Fibroblast of villous mesenchyme (primary cell): ENCODE measurements around the gene DGKI. TPM values are rescaled to one million over a fixed set of nuclear protein-coding genes. Genes with fewer than 3 reads are reported as not detected.

ENCODE experiments used
- DNase-seq: peaks from one replicate; pipeline ENCODE4 v3.0.0-alpha.2; 2010; ENCODE audit warnings: low read depth
- H3K4me3 ChIP-seq: 2 replicates; pipeline ENCODE4 v1.5.1; 2011; ENCODE audit warnings: low read depth, mild to moderate bottlenecking, low read length
- total RNA-seq: library from RNA; depleted of rRNA; stranded (reverse); fragments of >200 nt; gene quantifications from 2 replicates; pipeline ENCODE4 v1.2.3, GENCODE V29; 2012
- TF ChIP-seq, protein P1 (sequence below): IDR thresholded peaks from 2 replicates; pipeline ENCODE4 v1.5.1; 2012; ENCODE audit warnings: low read depth, mild to moderate bottlenecking, low read length; ENCODE audit not compliant: insufficient read depth

Gene DGKI
- total RNA-seq, 1 donor = 3.5 TPM

DNA sequence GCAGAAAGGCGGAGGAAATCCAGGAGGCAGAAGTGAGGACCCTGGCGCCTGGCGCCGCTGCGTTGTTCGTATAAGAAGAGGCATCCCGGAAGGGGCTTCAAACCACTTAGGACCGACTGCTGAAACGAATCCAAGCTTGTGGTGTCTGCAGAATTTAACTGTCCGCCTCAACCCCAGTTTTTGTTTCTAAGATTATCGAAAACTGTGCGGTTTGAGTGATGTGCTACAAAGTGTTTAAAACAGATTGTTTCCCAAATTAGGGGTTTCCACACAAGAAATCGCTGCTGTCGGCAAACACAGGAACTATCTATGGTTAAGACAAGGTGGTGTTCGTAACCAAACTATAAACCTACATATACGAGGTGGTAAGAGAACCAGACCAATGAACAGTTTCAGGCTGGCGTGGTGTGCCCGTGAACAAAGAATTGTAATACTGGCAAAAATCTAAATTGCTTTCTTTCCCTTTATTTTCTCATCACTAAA is 835 bp upstream of the DGKI start:
- peak overlapping the region; percentile 43 for H3K4me3 ChIP-seq
- TF ChIP-seq, protein P1, sequence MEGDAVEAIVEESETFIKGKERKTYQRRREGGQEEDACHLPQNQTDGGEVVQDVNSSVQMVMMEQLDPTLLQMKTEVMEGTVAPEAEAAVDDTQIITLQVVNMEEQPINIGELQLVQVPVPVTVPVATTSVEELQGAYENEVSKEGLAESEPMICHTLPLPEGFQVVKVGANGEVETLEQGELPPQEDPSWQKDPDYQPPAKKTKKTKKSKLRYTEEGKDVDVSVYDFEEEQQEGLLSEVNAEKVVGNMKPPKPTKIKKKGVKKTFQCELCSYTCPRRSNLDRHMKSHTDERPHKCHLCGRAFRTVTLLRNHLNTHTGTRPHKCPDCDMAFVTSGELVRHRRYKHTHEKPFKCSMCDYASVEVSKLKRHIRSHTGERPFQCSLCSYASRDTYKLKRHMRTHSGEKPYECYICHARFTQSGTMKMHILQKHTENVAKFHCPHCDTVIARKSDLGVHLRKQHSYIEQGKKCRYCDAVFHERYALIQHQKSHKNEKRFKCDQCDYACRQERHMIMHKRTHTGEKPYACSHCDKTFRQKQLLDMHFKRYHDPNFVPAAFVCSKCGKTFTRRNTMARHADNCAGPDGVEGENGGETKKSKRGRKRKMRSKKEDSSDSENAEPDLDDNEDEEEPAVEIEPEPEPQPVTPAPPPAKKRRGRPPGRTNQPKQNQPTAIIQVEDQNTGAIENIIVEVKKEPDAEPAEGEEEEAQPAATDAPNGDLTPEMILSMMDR = no peak
- peak; percentile 44 for DNase-seq

DNA sequence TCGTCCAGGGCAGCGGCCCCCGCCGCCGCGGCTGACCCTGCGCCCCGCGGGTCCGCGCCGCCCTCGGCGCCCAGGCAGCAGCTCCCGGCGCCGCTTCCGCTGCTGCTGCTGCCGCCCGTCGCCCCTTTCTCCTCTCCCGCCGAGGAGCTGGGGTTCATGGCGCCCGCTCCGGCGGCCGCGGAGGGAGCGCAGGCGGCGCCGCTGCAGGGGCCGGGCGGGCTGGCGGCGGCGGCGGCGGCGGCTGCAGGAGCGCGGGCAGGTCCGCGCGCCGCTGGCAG is 286 bp downstream of the DGKI start:
- no peak overlapping the region for H3K4me3 ChIP-seq
- DNase-seq = no peak
- TF ChIP-seq, protein P1 = no peak

DNA sequence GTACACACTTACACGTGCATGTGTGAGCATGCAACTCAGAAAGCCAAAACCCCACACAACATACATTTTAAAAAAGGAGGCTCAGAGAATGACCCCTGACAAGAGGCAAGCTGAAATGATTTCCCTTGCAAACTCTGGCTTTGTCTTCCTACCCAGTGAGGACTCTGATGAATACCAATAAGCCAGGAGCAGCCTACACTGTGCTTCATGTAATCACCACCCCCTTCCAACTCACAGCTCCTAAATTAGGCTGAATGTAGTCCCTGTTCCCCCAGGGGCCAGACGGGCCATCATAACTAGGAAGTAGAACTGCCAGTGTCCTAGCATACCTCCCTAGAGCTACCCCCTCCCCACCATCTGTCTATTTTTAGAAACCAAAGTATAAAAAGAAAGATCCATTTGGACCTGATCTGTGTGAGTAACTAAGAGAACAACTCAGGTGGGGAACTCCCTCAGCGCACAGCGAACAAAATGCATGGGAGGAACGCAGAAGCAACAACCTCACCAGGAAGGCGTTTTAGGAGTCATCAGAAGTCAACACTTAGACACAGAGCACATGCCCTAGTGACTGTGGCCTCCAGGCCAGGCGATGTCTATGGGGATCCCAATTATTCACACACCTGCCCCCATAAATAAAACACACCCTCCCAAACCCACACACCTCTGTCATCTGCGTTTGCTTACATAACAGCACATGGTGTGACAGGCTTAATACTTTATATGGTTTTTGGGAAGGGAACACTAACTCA is 1.9 kb downstream of the DGKI start:
- DNase-seq = no peak
- H3K4me3 ChIP-seq = no peak overlapping the region
- TF ChIP-seq, protein P1 = no peak

DNA sequence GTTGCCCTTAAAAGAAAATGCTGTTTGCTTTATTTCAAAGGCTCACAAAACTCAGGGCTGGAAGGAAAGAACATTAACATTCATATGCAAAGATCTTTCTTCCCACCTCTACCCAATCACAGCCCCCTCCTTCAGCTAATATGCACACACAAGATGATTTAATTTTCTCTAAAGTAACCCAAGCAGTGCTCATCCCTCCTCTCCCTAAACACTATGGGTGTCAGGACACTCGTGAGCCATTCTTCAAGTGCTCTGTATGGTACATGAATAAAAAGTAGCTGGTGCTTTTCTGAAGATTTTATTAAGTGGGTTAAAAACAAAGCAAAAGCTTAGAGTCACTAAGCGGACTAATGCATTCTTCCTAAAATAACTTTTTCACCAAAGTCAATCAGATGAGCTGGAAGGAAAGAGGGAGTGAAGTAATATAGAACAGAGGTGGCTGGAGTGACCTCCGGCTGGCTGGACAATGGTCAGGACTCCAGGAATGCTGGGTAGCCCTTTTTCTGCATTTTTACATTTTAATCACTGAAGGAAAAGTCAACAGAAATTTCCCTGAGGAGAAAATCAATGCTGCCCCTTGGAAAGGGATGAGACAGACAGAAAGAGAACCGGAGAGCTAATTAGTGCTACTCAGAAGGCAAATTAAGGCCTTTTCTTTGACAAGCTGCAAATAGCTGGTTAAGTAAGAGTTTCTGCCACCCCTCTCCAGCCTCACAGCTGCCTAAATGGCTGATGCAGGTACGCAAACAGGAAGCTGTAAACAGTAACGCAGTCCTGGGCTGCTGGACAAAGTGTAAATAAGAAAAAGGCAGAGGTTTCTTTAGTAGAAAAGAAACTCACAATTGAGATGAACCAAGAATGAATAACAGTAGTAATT is 6.6 kb downstream of the DGKI start:
- TF ChIP-seq, protein P1 = no peak
- no peak overlapping the region for H3K4me3 ChIP-seq
- DNase-seq = no peak

DNA sequence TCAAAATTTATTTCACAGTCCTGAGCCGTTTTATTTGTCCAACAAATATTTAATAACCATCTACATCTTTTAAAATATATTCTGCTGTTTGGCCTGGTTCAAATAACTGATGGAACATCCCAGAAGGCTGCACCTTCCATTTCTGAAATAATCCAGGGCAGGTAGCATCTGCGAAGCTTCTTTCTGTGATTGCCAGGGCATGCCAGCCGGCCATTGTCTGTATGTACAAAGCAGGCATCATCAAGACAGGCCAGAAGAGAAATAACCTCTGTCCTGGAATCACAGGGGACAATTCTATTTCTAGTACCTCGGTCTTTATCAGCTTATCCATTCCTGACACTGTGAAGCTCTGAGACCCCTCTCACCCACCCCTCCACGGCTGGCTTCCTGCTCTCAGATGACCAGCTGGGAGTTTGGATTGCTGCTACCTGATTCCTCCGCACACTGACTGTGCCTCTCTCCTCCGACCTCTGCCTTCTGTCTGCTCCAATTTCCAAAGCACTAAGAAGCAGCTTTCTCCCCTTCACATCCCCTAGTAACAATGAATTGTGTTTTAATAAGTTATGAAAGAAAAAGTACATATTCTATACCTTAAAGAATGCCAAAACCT is 8.0 kb downstream of the DGKI start:
- no peak overlapping the region for H3K4me3 ChIP-seq
- DNase-seq = no peak
- TF ChIP-seq, protein P1 = no peak

DNA sequence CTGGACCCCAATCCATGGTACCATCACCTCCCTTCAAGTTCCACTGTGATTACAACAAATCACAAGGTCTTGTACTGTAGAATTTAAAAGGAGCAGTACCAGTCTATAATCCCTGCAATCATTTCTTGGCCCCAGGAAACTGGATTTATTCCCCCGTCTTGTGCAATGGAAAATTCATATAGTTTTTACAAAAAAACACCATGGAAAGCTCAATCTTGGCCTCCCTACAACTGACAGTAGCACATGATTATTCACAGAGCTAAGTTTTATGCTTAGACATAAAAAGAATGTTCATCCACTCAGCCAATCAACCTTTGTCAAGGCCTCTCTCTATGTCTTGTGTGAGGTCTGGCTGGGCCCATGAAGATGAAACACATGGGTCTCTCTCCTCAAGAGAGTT is 10.2 kb downstream of the DGKI start:
- no peak overlapping the region for H3K4me3 ChIP-seq
- TF ChIP-seq, protein P1 = no peak
- no peak for DNase-seq
